HS-27A (cell line): ENCODE results near the gene CACNA2D1.

Source experiments
- DNase-seq: peaks from one replicate; pipeline ENCODE4 v3.0.0-alpha.2; 2012; ENCODE audit warnings: low read depth, missing footprints

Gene CACNA2D1

GRCh38 chr7:82284936-82285519 lies 158.5 kb downstream of the CACNA2D1 start:
- no peak for DNase-seq

DNA sequence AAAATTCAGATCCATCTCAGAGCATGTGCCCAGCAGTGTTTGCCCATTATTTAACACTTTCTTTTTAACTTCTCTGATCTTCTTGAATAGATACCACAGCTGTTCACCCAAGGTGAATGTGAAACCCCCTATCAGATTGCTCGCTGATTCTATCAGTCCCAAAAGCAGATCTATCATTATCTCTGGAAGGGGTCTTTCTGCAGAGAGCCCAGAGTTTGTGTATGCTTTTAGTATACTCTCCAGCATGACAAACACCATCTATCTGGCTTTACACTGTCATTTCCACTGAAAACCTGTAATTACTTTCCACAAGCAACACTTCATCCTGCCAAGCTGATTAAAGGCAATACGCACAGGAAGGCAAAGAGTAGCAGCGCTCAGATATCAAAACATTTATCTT lies 168.2 kb downstream of the CACNA2D1 start:
- no peak for DNase-seq

- no peak for DNase-seq
Measured at GRCh38 chr7:82274681-82275080, 168.9 kb downstream of the CACNA2D1 start.

GRCh38 chr7:82273886-82274285 lies 169.7 kb downstream of the CACNA2D1 start:
- no peak for DNase-seq

GRCh38 chr7:82270870-82271269 lies 172.7 kb downstream of the CACNA2D1 start:
- no peak for DNase-seq

- DNase-seq = no peak
Measured at GRCh38 chr7:82268632-82269031, 174.9 kb downstream of the CACNA2D1 start.

DNA sequence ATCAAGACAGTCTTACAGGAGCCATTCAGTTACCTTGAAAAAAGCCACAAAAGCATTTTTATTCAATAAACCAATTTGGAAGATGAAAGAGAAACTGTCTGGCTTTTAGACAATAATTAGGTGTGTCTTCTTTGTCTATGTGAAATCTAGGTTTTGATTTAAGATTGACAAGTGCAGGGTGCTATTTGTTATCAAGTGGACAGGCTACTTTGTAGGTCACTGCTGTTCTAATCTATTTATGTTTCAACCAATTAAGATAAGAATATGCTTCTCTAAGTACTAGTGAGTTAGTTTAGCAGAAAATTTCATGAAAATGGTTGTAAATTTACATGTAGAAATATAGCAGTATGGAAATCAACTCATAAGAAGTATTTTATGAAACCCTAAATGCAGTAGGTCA lies 177.5 kb downstream of the CACNA2D1 start:
- DNase-seq = no peak

DNA sequence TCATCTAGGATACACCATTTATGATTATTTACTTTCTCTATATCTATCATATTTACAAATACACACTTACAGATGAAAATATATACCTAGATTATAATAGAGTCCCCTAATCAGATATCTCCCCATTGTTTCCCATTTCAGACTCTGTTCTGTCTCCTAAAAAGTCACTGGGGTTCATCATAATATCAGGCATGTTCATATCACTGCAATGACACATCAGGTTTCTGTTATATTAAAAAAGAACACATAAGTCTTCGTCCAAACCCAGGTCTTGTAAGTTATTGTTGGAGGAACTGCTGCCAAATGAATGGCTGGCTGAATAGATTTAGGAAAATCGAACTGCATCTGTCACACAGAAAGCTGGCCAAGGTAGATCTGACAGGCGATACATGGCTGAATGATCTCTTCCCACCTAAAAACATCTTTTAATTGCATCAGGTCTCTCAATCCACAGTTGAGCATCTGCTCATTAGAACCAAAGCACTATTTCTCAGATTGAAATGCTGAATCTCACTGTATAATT lies 178.7 kb downstream of the CACNA2D1 start:
- DNase-seq = no peak

GRCh38 chr7:82263920-82264782 lies 179.4 kb downstream of the CACNA2D1 start:
- DNase-seq = no peak

GRCh38 chr7:82258181-82258580 lies 185.4 kb downstream of the CACNA2D1 start:
- no peak for DNase-seq

DNA sequence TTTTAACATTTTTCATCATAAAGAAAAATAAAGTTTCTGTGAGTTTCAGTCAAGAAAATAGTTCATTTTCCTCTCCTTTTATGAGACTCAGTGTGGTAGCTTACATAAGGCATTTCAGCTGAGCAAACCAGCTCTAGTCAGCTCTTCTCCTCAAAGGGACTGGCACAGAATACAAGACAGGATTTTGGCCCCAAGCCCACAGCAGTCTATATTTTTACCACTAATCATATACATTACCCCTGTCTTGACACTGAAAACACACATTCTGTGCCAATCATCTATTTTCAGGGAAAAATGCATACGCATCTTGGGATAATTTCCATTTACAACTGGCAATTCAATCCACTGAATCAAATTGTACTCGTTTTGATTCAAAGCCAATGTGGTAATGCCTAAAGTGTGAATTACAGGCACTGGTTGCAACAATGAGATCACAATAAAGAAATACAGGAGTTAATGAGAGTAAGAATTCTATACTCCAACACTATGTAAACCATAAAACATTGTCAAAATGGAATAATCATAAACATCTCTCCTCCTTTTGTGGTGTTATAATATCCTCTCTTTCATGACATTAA lies 186.4 kb downstream of the CACNA2D1 start:
- no peak for DNase-seq

- DNase-seq = no peak
Measured at GRCh38 chr7:82255706-82256105, 187.9 kb downstream of the CACNA2D1 start.

GRCh38 chr7:82250598-82250997 lies 193.0 kb downstream of the CACNA2D1 start:
- no peak for DNase-seq

GRCh38 chr7:82249979-82250378 lies 193.6 kb downstream of the CACNA2D1 start:
- no peak for DNase-seq

- no peak for DNase-seq
Measured at GRCh38 chr7:82247814-82248433, 195.7 kb downstream of the CACNA2D1 start.

- DNase-seq = no peak
Measured at GRCh38 chr7:82244947-82245517, 198.5 kb downstream of the CACNA2D1 start.

GRCh38 chr7:82241356-82241755 lies 202.2 kb downstream of the CACNA2D1 start:
- DNase-seq = no peak

- DNase-seq = no peak
Measured at GRCh38 chr7:82235713-82236112, 207.9 kb downstream of the CACNA2D1 start.

GRCh38 chr7:82234457-82235049 lies 209.0 kb downstream of the CACNA2D1 start:
- DNase-seq = peak; percentile 17

- DNase-seq = no peak
Measured at GRCh38 chr7:82230811-82231581, 212.6 kb downstream of the CACNA2D1 start.

DNA sequence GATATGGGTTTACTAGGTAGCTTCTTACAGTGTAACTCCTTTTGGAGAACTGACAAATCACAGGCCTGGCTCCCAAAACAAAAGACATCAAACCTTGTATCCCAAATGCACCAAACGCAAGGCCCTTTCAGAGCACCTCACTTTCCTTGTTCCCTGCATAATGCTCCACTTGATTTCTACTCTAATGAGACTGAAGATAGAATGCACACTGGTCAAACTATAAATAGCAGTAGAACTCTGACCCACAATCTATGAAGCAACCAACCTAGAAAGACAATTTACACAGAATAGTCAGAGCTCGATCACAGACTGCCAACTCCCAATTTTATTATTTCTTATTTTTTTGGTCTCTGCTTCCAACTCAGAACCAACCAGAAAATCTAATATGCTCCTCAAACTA lies 214.4 kb downstream of the CACNA2D1 start:
- DNase-seq = no peak
